ENCODE data around the gene PLA2G4B. TPM values are rescaled to one million over a fixed set of nuclear protein-coding genes. Genes with fewer than 3 reads are reported as not detected.

PLA2G4B gene
- total RNA-seq, 4 donors from 2014 or later: 6.2 to 13.0 (median 8.6) TPM

- H3K27me3 ChIP-seq: no peaks in the 10 kb centered on the region
- no peak for TF ChIP-seq CTCF (IDR thresholded peaks at IDR 0.05)
- TF ChIP-seq POLR2A (IDR thresholded peaks at IDR 0.05): no peak
- intact Hi-C loops (cut with DNase I): no loop called here
- peaks cover 35 to 44% of the 10 kb centered on the region in 2 donors for H3K4me1 ChIP-seq
- H3K4me3 ChIP-seq (replicated peaks in 1 of 3): no peak overlapping the region
- WGBS, 2 donors: 93 to 96% methylated on average over 5 to 6 of the region's 10 CpGs
- no peak for DNase-seq
- no peaks in the 10 kb centered on the region for H3K9me3 ChIP-seq
- H3K36me3 ChIP-seq: no peaks in the 10 kb centered on the region
- H3K27ac ChIP-seq: no peak overlapping the region
Measured at GRCh38 chr15:41880156-41880877, 41.7 kb downstream of the PLA2G4B start.

GRCh38 chr15:41881086-41881485 lies 42.4 kb downstream of the PLA2G4B start:
- TF ChIP-seq POLR2A (IDR thresholded peaks at IDR 0.05) (no peak), CTCF (IDR thresholded peaks at IDR 0.05) (no peak)

GRCh38 chr15:41881550-41881919 lies 42.9 kb downstream of the PLA2G4B start:
- Histone ChIP-seq H3K27ac (peak overlapping the region in 1 of 3 donors; percentile 1), H3K9me3 (no peaks in the 10 kb centered on the region), H3K27me3 (no peaks in the 10 kb centered on the region), H3K4me3 (replicated peaks in 1 of 3) (no peak overlapping the region), H3K36me3 (no peaks in the 10 kb centered on the region), H3K4me1 (peaks cover 34 to 44% of the 10 kb centered on the region in 2 donors)
- no peak for TF ChIP-seq POLR2A (IDR thresholded peaks at IDR 0.05)
- WGBS, 2 donors: 15 to 25% methylated on average over 5 to 9 of the region's 10 CpGs
- DNase-seq: peak; percentile 59 to 61
- intact Hi-C loops (cut with DNase I): no loop called here

More at GRCh38 chr15:41881086-41881485, 42.4 kb downstream of the PLA2G4B start:
- intact Hi-C loops (cut with DNase I): no loop called here
- H3K4me1 ChIP-seq: peaks cover 35 to 44% of the 10 kb centered on the region in 2 donors
- no peaks in the 10 kb centered on the region for H3K27me3 ChIP-seq
- no peaks in the 10 kb centered on the region for H3K36me3 ChIP-seq
- no peak overlapping the region for H3K27ac ChIP-seq
- DNase-seq: no peak
- no peaks in the 10 kb centered on the region for H3K9me3 ChIP-seq
- 60 to 89% methylated on average over 3 to 8 of the region's 8 CpGs for WGBS, 2 donors
- H3K4me3 ChIP-seq (replicated peaks in 1 of 3): no peak overlapping the region

GRCh38 chr15:41881920-41882688 lies 43.5 kb downstream of the PLA2G4B start:
- Histone ChIP-seq H3K4me3 (replicated peaks in 1 of 3) (peak overlapping the region in 1 of 3 donors; percentile 15), H3K36me3 (no peaks in the 10 kb centered on the region), H3K27me3 (no peaks in the 10 kb centered on the region), H3K27ac (peak overlapping the region in 2 of 3 donors; percentile 1 to 50), H3K4me1 (peaks cover 29 to 38% of the 10 kb centered on the region in 2 donors), H3K9me3 (no peaks in the 10 kb centered on the region)
- TF ChIP-seq CTCF (IDR thresholded peaks at IDR 0.05) (no peak), POLR2A (IDR thresholded peaks at IDR 0.05) (no peak)
- intact Hi-C loops (cut with DNase I): no loop called here
- DNase-seq: peak; percentile 71 to 75
- 0 to 10% methylated on average over 1 to 4 of the region's 81 CpGs for WGBS, 2 donors

- H3K4me1 ChIP-seq: peaks cover 21 to 30% of the 10 kb centered on the region in 2 donors
- 54 to 58% methylated on average over 12 to 14 of the region's 14 CpGs for WGBS, 2 donors
- peak; percentile 37 for DNase-seq
- TF ChIP-seq POLR2A (IDR thresholded peaks at IDR 0.05) (no peak), CTCF (IDR thresholded peaks at IDR 0.05) (no peak)
- intact Hi-C loops (cut with DNase I): no loop called here
- no peak overlapping the region for H3K4me3 ChIP-seq (replicated peaks in 1 of 3)
- H3K27me3 ChIP-seq: no peaks in the 10 kb centered on the region
- H3K9me3 ChIP-seq: no peaks in the 10 kb centered on the region
- H3K27ac ChIP-seq: peak overlapping the region in 1 of 3 donors; percentile 50
- H3K36me3 ChIP-seq: no peaks in the 10 kb centered on the region
Measured at GRCh38 chr15:41882689-41883483, 44.2 kb downstream of the PLA2G4B start.
